Fibroblast of mammary gland (primary cell): ENCODE results near the gene LRRC7.
A peak's percentile ranks its signal among the peaks of the same experiment; 100 is the strongest.

Experiments
- DNase-seq: peaks from one replicate; pipeline ENCODE4 v3.0.0-alpha.2; 2010; ENCODE audit warnings: low read depth
- H3K4me3 ChIP-seq: 2 replicates; pipeline ENCODE4 v1.5.1; 2011; ENCODE audit warnings: low read depth, mild to moderate bottlenecking, low read length, moderate library complexity; ENCODE audit not compliant: control insufficient read depth
- TF ChIP-seq, protein P1 (sequence below): conservative IDR thresholded peaks from 2 replicates; pipeline ENCODE4 v1.5.1; 2011; ENCODE audit warnings: low read depth, low read length, inconsistent platforms; ENCODE audit not compliant: control insufficient read depth, insufficient read depth

Gene LRRC7

DNA sequence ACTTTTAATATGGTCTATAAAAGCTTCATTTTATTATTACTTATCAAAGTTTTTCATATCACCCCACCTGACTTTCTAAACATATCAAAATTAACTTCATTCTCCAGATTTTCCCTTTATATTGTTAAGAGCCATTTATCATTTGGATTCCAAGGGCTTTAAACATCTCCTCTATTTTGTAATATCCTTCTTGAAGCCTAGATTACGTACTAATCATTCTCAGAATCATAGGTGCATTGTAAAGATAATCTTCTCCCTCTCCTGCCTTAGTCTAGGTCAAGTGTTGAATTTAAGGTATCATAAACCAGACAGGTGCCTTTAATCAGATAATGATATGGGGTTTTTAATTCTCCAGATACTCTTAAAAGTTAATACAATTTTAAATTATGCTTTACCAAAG, 509.3 kb downstream of the LRRC7 start:
- H3K4me3 ChIP-seq, result no peak overlapping the region
- DNase-seq, result no peak
- TF ChIP-seq, protein P1, sequence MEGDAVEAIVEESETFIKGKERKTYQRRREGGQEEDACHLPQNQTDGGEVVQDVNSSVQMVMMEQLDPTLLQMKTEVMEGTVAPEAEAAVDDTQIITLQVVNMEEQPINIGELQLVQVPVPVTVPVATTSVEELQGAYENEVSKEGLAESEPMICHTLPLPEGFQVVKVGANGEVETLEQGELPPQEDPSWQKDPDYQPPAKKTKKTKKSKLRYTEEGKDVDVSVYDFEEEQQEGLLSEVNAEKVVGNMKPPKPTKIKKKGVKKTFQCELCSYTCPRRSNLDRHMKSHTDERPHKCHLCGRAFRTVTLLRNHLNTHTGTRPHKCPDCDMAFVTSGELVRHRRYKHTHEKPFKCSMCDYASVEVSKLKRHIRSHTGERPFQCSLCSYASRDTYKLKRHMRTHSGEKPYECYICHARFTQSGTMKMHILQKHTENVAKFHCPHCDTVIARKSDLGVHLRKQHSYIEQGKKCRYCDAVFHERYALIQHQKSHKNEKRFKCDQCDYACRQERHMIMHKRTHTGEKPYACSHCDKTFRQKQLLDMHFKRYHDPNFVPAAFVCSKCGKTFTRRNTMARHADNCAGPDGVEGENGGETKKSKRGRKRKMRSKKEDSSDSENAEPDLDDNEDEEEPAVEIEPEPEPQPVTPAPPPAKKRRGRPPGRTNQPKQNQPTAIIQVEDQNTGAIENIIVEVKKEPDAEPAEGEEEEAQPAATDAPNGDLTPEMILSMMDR, result no peak

DNA sequence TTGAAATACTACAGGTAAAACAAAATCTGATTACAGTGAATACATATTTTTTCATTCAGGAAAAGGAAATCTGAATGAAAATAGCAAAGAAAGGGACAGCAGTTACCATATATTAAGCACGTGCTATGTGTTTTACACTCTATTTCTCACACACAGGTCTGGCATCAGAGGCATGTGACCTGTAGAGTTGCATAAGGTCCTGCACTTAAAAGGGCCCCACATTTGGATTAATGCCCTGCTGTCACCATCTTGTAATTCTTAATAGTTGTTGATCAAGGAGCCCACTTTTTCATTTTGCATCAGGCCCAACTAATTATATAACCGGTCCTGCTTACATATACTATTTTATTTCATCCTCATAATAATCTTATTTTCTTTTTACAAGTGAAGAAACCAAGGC, 511.8 kb downstream of the LRRC7 start:
- TF ChIP-seq, protein P1, result no peak
- no peak overlapping the region for H3K4me3 ChIP-seq
- DNase-seq, result no peak

DNA sequence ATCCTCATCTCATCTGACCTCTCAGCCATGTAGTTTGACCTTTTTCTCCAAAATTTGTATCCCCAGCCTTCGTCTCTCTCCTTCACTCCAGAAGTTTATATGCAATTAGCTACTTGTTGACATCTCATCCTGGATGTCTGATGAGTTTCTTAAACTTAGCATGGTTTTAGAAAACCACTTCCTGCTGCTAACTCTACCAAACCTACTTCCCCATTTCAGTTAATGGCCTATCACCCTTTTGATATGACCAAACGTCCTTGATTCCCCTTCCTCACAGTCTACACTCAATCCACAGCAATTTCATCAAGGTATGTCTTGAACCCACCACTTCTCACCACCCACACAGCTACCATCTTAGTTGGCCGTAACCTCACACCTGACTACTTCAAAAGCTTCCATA, 515.8 kb downstream of the LRRC7 start:
- DNase-seq, result no peak
- TF ChIP-seq, protein P1, result no peak
- no peak overlapping the region for H3K4me3 ChIP-seq

DNA sequence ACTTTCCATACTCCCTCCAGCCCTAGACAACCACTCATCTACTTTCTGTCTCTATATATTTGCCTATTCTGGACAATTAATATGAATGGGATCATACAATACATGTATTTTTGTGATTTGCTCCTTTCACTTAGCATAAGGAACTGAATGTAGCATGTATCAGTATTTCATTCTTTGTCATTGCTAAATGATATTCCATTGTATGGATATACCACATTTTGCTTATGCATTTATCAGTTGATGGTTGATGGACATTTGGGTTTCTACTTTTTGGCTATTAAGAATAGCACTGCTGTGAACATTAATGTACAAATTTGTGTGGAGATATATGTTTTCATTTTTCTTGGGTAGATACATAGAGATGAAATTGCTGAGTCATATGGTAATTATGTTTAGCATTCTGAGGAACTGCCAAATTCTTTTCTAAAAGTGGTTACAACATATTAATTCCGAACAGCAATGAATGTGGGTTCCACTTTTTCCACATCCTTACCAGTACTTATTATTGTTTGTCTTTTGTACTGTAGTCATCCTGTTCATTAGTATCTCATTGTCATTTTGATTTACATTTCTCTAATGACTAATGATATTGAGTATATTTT, 516.7 kb downstream of the LRRC7 start:
- DNase-seq, result peak; percentile 49
- TF ChIP-seq, protein P1, result no peak
- no peak overlapping the region for H3K4me3 ChIP-seq

DNA sequence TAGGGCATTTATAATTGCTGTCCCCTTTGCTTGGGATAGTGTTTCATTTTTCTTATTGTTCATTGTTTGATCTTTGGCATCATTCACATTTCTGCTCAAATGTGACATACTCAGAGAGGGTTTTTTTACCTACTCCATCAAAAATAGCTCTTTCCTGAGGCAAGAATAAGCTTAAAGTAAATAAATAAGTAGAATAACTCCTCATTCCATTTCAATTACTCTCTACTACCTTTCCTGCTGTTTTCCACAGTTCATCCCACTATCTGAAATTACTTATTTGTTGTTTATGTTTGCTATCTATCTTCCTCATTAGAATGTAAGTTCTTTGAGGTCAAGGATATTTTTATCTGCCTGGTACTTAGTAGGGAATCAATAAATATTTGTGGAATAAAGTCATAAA, 517.8 kb downstream of the LRRC7 start:
- no peak for DNase-seq
- TF ChIP-seq, protein P1, result no peak
- no peak overlapping the region for H3K4me3 ChIP-seq

DNA sequence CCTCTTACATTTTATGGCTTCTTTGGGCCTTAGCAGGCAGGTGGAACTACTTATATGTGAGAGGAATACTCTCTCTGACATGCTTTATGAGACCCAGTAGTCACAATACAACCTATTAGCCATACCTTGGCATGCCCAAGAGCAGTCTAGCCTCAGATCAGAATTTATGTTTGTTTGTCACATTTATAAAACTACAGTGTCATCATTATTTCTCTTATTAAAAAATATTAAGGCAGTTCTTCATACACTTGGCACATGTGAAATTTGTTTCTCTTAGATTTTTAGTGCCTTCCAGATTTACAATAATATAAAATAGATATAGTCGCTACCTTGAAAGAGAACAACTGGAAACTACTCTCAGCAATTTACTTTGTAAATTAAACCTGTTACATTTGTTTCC, 519.2 kb downstream of the LRRC7 start:
- no peak overlapping the region for H3K4me3 ChIP-seq
- TF ChIP-seq, protein P1, result no peak
- no peak for DNase-seq

DNA sequence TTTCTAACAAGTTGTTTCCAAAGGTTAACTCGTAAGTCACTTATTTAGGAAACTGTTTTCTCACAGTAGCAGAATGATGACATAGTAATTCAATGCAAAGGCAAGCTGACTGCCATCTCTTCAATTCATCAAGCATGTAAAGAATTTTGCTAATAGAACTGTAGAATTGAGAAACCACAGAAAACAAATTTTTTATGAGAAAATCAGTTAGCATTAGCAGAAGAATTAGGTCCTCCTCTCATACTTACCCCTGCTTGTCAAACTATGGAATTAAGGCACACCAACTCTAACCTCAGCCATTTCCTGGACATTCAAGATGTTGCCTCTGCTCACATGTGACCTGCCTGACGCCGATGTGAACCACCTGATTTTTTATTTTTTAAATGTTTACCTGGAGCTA, 522.4 kb downstream of the LRRC7 start:
- TF ChIP-seq, protein P1, result no peak
- H3K4me3 ChIP-seq, result no peak overlapping the region
- no peak for DNase-seq
